H7 (cell line): ENCODE data around the gene EFCAB13. TPM values are rescaled to one million over a fixed set of nuclear protein-coding genes. Genes with fewer than 3 reads are reported as not detected.
"Not testable (repeated sequence)": the region's sequence is repeated elsewhere in the genome, so short reads cannot be mapped to it uniquely, and the experiment has no call there.

Source experiments
- DNase-seq: peaks from one replicate; pipeline ENCODE4 v3.0.0; 2012
- H3K27me3 ChIP-seq: 2 replicates; pipeline ENCODE4 v1.6.0; 2011; ENCODE audit warnings: mild to moderate bottlenecking, low read length; ENCODE audit not compliant: control insufficient read depth, insufficient read depth
- H3K36me3 ChIP-seq: replicated peaks from 2 replicates; pipeline ENCODE4 v1.5.1; 2011; ENCODE audit warnings: low read length; ENCODE audit not compliant: control insufficient read depth, insufficient read depth
- H3K4me3 ChIP-seq: 2 replicates; pipeline ENCODE4 v1.5.1; 2011; ENCODE audit warnings: low read depth, mild to moderate bottlenecking, control low read depth, low read length, moderate library complexity; ENCODE audit not compliant: insufficient read depth
- total RNA-seq: library from RNA; depleted of rRNA; stranded (reverse); fragments of >200 nt; shearing (Covaris generic); gene quantifications from 2 replicates; pipeline ENCODE4 v1.2.3, GENCODE V29; 2014

Gene EFCAB13
- total RNA-seq, 1 experiment from 2014 or later, result 2.3 TPM

DNA sequence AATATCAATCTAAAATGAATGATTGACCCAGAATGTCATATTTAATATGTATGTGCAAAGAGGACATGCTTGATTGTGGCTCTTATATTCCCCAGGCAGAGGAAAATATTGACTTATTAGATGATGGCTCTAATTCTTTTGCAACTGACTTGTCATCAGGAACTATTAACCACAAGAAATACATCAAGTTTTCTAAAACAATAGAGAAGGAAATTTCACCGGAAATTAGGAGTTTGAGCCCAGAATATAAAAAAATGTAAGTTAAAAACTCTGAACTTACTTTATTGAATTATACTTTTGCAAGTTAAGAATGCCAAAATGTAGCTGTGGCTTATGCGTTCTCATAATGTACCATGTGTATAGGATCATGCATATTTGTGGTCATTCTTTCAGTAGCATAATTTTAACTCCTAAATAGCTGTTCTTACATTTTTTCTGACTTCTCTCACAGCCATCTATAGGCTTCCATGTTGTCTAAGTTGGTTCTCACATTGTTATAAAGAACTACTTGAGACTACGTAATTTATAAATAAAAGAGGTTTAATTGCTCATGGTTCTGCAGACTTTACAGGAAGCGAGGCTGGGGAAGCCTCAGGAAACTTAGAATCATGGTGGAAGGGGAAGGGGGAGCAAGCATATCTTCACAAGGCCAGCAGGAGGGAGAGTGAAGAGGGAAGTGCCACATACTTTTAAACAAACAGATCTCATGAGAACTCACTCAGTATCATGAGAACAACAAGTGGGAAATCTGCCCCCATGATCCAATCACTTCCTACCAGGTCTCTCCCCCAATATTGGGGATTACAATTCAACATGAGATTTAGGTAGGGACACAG, 11.6 kb downstream of the EFCAB13 start:
- Histone ChIP-seq H3K27me3 (no peaks in the 10 kb centered on the region), H3K4me3 (no peak overlapping the region), H3K36me3 (no peaks in the 10 kb centered on the region)
- no peak for DNase-seq

DNA sequence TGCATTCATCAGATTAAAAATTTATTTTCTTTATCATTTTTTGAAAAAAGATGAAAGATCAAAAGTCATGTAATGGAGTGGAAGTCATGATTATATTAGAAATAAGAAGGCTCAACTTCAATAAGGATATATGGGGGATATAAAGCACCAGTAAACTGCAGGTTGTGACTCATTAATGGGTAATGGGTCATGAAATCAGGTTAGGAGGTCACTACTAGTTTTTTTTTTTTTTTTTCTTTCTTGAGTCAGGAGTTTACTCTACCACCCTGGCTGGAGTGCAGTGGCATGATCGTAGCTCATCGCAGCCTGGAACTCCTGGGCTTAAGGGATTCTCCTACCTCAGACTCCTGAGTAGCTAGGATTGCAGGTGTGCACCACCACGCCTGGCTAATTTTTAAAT, 14.3 kb downstream of the EFCAB13 start:
- no peaks in the 10 kb centered on the region for H3K27me3 ChIP-seq
- no peak for DNase-seq
- no peaks in the 10 kb centered on the region for H3K36me3 ChIP-seq
- no peak overlapping the region for H3K4me3 ChIP-seq

DNA sequence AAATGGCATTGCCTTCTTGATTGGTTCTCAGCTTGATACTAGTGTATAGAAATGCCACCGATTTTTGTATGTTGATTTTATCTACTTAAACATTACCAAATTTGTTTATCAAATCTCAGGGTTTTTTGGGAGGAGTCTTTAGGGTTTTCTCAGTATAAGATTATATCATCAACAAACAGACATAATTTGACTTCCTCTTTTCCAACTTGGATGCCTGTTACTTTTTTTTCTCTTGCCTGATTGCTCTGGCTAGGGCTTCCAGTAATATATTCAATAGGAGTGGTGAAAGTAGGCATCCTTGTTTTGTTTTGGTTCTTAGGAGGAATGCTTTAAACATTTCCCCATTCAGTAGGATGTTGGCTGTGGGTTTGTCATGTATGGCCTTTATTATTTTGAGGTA, 29.1 kb downstream of the EFCAB13 start:
- no peak for DNase-seq
- H3K27me3 ChIP-seq, result no peaks in the 10 kb centered on the region
- H3K4me3 ChIP-seq, result no peak overlapping the region
- H3K36me3 ChIP-seq, result no peaks in the 10 kb centered on the region

DNA sequence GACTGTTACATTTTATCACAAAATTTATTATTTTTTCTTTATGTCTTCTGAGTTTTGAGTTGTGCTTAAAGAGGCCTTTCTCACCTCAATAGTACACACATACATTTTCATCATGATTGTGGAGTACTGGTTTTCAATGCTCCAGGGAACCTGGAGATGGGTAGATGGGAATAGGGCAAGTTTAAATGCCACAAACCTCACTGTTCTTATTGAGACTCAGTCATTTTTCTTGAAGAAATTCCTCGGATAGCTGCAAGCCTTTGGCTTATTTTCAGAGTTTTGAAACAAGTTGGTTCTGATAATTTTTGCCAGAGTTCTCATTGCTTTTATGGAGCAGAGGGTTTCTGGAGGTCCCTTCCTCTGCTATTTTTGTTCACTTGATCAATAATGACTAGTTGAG, 34.9 kb downstream of the EFCAB13 start:
- H3K4me3 ChIP-seq, result no peak overlapping the region
- DNase-seq, result no peak

DNA sequence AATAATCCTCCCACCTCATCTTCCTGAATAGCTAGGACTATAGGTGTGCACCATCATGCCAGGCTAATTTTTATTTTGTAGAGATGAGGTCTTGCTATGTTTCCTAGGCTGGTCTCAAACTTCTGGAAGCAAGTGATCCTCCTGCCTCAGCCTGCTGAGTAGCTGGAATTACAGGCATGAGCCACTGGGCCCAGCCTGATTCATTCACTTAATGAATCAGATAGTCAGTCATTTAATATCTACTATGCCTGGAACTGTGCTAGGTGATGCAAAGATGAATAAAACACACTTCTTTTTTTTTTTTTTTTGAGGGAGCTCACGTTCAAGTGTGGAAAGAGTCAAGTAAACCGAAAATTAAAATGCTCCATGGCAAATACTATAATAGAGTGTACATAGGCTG, 39.4 kb downstream of the EFCAB13 start:
- H3K27me3 ChIP-seq, result no peaks in the 10 kb centered on the region
- DNase-seq, result no peak

More for the DNA sequence above, 34.9 kb downstream of the EFCAB13 start:
- Histone ChIP-seq H3K27me3 (no peaks in the 10 kb centered on the region), H3K36me3 (no peaks in the 10 kb centered on the region)

DNA sequence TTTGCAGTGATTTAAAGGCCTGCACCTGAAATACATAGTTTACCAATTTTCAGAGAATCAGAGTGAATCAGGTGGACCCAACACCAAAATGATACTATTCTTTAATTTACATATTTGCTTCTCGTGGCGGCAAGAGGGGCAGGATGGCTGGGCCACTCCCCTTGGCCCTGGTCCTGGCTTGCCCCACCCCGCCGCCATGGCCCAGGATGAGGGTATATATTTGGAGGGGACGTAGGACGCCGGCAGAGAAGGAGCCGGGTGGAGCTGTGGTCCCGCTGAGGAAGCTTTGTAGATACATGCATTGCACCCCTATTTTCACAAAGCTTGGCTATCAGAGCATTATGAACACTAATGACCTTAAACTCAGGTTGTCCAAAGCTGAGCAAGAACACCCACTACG, 43.5 kb downstream of the EFCAB13 start:
- Histone ChIP-seq H3K27me3 (no peaks in the 10 kb centered on the region), H3K36me3 (no peaks in the 10 kb centered on the region), H3K4me3 (no peak overlapping the region)
- no peak for DNase-seq

More for the DNA sequence above, 39.4 kb downstream of the EFCAB13 start:
- H3K36me3 ChIP-seq, result no peaks in the 10 kb centered on the region
- no peak overlapping the region for H3K4me3 ChIP-seq

DNA sequence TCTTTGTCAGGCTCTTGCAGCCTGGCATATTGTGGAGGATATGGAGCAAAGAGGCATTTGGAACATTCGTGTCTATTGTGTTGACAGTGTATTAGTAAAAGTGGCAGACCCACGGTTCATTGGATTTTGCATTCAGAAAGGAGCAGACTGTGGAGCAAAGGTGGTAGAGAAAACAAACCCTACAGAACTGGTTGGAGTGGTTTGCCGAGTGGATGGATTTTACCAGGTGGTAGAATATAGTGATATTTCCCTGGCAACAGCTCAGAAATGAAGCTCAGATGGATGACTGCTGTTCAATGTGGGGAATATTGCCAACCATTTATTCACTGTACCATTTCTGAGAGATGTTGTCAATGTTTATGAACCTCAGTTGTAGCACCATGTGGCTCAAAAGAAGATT, 44.5 kb downstream of the EFCAB13 start:
- Histone ChIP-seq H3K27me3 (no peaks in the 10 kb centered on the region), H3K4me3 (no peak overlapping the region), H3K36me3 (no peaks in the 10 kb centered on the region)
- no peak for DNase-seq

DNA sequence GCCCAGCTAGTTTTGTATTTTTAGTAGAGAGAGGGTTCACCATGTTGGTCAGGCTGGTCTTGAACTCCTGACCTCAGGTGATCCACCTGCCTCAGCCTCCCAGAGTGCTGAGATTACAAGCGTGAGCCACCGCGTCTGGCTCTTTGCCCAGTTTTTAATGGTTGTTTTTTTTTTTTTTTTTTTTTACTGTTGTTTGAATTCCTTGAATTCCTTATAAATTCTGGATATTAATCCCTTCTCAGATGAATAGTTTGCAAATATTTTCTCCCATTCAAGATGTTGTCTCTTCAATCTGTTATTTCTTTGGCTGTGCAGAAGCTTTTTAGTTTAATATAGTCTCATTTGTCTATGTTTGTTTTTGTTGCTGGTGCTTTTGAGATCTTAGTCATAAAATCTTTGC, 47.1 kb downstream of the EFCAB13 start:
- H3K27me3 ChIP-seq, DNase-seq, H3K36me3 ChIP-seq, H3K4me3 ChIP-seq: not testable (repeated sequence)

DNA sequence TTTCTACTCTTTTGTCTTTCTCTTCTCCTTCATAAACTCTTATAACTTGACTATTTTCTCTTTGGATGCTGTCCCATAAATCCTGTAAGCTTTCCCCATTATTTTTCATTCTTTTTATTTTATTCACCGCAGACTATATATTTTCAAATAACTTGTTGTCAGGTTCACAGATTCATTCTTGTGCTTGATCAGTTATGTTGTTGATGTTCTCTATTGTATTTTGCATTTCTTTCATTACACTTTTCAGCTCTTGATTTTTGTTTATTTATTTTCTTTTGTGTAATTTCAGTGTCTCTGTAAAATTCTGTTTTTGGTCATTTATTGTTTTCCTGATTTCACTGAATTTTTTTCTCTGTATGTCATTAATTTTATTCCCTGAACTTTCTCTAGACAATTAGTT, 49.2 kb downstream of the EFCAB13 start:
- no peaks in the 10 kb centered on the region for H3K36me3 ChIP-seq
- no peaks in the 10 kb centered on the region for H3K27me3 ChIP-seq
- DNase-seq, result no peak
- no peak overlapping the region for H3K4me3 ChIP-seq

DNA sequence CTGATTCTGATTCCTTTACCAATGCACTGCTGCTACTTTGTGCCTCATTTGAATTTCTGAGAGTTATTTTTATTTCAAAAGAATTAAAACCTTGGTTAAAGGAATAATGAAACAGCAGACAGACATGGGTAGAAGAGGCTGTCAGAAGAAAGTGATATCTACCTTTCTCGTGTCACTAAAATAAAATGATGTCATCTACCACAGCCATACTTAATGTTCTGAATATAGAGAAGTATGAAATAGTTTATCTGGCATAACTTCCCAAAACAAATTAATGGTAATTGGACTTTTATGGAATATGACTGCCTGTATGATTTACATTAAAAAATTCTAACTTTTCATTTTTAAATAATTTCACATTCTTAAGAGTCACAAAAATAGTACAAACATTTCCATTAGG, 52.5 kb downstream of the EFCAB13 start:
- H3K27me3 ChIP-seq, result no peaks in the 10 kb centered on the region
- no peak overlapping the region for H3K4me3 ChIP-seq
- no peaks in the 10 kb centered on the region for H3K36me3 ChIP-seq
- DNase-seq, result no peak

DNA sequence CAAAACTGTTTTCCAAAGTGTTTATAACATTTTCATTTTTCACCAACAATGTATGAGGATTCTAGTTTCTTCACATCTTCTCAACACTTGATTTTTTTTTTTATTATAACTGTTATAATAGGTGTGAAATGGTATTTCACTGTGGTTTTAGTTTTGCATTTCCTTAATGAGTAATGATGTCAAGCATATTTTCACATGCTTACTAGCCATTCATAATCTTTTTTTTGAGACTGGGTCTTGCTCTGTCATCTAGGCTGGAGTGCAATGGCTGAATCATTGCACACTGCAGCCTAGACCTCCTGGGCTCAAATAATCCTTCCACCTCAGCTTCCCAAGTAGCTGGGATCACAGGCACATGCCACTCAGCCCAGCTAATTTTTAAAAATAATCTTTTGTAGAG, 65.1 kb downstream of the EFCAB13 start:
- no peak for DNase-seq
- Histone ChIP-seq H3K36me3 (no peaks in the 10 kb centered on the region), H3K27me3 (no peaks in the 10 kb centered on the region), H3K4me3 (no peak overlapping the region)

DNA sequence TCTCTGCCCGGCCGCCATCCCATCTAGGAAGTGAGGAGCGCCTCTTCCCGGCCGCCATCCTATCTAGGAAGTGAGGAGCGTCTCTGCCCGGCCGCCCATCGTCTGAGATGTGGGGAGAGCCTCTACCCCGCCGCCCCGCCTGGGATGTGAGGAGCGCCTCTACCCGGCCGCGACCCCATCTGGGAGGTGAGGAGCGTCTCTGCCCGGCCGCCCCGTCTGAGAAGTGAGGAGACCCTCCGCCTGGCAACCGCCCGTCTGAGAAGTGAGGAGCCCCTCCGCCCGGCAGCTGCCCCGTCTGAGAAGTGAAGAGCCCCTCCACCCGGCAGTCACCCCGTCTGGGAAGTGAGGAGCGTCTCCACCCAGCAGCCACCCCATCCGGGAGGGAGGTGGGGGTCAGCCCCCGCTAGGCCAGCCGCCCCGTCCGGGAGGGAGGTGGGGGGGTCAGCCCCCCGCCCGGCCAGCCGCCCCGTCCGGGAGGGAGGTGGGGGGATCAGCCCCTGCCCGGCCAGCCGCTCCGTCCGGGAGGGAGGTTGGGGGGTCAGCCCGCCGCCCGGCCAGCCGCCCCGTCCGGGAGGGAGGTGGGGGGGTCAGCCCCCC, 73.9 kb downstream of the EFCAB13 start:
- H3K4me3 ChIP-seq, H3K27me3 ChIP-seq, H3K36me3 ChIP-seq, DNase-seq: not testable (repeated sequence)

DNA sequence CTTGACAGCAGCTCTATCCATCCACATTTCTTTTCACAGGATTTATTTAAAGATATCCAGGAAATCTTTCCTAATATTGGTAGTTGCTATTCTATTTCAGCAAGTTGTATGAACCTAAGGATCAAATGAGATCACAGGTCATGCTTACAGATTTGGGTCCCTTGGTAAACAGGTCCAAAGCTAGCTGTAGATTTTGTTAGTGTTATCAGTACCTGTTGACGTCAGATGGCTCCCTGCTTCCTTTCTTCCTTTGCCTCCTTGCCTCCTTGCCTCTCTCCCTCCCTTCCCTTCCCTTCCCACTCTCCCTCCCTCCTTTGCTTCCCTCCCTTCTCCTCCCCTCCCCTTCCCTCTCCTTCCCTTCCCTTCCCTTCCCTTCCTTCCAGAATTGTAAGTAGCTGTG, 76.6 kb downstream of the EFCAB13 start:
- Histone ChIP-seq H3K27me3 (no peaks in the 10 kb centered on the region), H3K36me3 (no peaks in the 10 kb centered on the region), H3K4me3 (no peak overlapping the region)
- no peak for DNase-seq

DNA sequence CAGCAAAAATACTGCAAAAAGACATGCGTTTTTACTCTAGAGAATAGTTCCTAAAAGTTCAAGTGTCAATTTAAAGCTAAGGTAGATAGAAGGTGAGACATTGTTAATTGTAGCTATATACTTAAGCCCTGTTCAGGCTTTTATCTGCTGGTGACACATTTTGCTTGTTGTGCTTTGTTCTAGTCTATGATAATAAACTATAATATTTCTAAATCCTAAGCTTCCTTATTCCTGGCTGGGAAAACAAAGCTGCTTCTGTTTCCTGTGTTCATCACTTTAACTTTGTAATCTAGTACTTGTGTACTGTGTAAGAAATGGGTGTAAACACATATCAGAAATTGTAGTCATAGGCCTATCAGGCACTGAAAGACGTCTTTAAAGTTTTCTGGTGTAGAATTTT, 77.3 kb downstream of the EFCAB13 start:
- H3K36me3 ChIP-seq, result no peaks in the 10 kb centered on the region
- no peak for DNase-seq
- no peak overlapping the region for H3K4me3 ChIP-seq
- no peaks in the 10 kb centered on the region for H3K27me3 ChIP-seq

DNA sequence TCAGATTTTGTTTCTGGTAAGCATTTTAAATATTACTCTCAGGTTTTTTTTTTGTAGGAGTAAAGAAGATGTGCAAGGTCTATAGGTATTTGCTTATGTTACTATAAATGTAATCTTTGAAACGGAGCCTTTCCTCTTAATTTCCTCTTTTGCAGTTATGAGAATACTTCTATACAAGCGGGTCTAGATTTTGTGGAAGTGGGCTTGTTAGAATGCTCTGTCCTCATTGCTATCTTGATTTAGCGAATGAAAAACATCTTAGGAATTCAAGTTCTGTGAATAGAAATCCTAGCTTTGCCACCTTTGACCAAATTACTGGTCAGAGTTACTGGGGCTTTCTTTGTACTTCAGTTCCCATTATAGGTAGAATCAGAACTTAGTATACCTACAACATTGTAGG, 80.3 kb downstream of the EFCAB13 start:
- no peak for DNase-seq
- Histone ChIP-seq H3K27me3 (no peaks in the 10 kb centered on the region), H3K36me3 (no peaks in the 10 kb centered on the region), H3K4me3 (no peak overlapping the region)
